HG03432 (cell line): Measurements from ENCODE around the gene SLC35A1.

Experiments used
- ATAC-seq: cut with Tn5 transposase; IDR thresholded peaks from one replicate; pipeline ENCODE4 v1.9.1; 2021; ENCODE audit warnings: mild to moderate bottlenecking, moderate library complexity; ENCODE audit not compliant: unreplicated experiment

SLC35A1 gene

GRCh38 chr6:87522686-87523085 is 49.9 kb downstream of the SLC35A1 start:
- no peak for ATAC-seq

GRCh38 chr6:87529221-87529620 is 56.4 kb downstream of the SLC35A1 start:
- no peak for ATAC-seq

- ATAC-seq, result no peak
These were observed 61.7 kb downstream of the SLC35A1 start for GRCh38 chr6:87534377-87535047.

- ATAC-seq, result no peak
These were observed 65.9 kb downstream of the SLC35A1 start for GRCh38 chr6:87538510-87539260.

- ATAC-seq, result no peak
These were observed 66.8 kb downstream of the SLC35A1 start for GRCh38 chr6:87539554-87539953.

- no peak for ATAC-seq
These were observed 67.8 kb downstream of the SLC35A1 start for GRCh38 chr6:87540539-87540938.

- ATAC-seq, result no peak
These were observed 68.3 kb downstream of the SLC35A1 start for GRCh38 chr6:87541041-87541440.

- ATAC-seq, result no peak
These were observed 69.0 kb downstream of the SLC35A1 start for GRCh38 chr6:87541744-87542143.

- no peak for ATAC-seq
These were observed 71.1 kb downstream of the SLC35A1 start for GRCh38 chr6:87543696-87544473.

- ATAC-seq, result no peak
These were observed 71.6 kb downstream of the SLC35A1 start for GRCh38 chr6:87544474-87544735.

GRCh38 chr6:87551799-87552198 is 79.0 kb downstream of the SLC35A1 start:
- ATAC-seq, result no peak

- no peak for ATAC-seq
These were observed 80.5 kb downstream of the SLC35A1 start for GRCh38 chr6:87553159-87553765.

- ATAC-seq, result no peak
These were observed 82.7 kb downstream of the SLC35A1 start for GRCh38 chr6:87555506-87555905.

GRCh38 chr6:87558446-87558845 is 85.7 kb downstream of the SLC35A1 start:
- no peak for ATAC-seq

GRCh38 chr6:87561017-87561416 is 88.2 kb downstream of the SLC35A1 start:
- ATAC-seq, result no peak
